Right lobe of liver (tissue), 4 donors: ENCODE data around the gene PROK1.

Source experiments
- POLR2A ChIP-seq: fragments of 450-650 bp; IDR thresholded peaks from one replicate; pipeline ENCODE4 v1.6.1; 2017; ENCODE audit warnings: antibody characterized with exemption, mild to moderate bottlenecking
- TF ChIP-seq, protein P1 (sequence below), 4 donors: fragments of 200-600 bp in 3 of 4; fragments of 450-650 bp in 1 of 4; IDR thresholded peaks; one replicate each; pipeline versions ENCODE4 v1.5.1 to v1.8.0; 2016 to 2022; ENCODE audit warnings: antibody characterized with exemption in 4 of 4, mild to moderate bottlenecking in 2 of 4
- donor health status: DM: no; HTN: no; CAD: no.
- donor health status: DM: no; HTN: no; CAD: no.
- donor health status: DM: no; HTN: yes; CAD: no.

DNA sequence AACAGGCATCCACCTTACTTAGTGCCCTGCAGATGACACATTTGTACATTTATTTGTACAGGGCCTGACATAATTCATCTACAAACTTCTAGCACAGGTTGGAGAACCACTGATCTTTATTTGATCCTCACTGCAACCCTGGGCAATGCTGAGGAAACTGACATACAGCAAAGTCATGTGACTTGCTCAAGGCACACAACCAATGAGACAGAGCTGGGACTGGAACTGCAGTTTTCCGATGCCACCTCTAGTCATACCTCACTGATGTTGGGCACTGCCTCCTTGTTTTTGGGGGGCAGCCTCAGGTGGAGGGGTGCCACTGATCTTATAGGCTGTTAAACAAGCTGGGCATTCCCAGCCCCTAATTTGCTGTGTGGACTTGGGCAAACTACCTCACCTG is 3.4 kb downstream of the PROK1 start:
- TF ChIP-seq POLR2A, result no peak
- TF ChIP-seq, protein P1, sequence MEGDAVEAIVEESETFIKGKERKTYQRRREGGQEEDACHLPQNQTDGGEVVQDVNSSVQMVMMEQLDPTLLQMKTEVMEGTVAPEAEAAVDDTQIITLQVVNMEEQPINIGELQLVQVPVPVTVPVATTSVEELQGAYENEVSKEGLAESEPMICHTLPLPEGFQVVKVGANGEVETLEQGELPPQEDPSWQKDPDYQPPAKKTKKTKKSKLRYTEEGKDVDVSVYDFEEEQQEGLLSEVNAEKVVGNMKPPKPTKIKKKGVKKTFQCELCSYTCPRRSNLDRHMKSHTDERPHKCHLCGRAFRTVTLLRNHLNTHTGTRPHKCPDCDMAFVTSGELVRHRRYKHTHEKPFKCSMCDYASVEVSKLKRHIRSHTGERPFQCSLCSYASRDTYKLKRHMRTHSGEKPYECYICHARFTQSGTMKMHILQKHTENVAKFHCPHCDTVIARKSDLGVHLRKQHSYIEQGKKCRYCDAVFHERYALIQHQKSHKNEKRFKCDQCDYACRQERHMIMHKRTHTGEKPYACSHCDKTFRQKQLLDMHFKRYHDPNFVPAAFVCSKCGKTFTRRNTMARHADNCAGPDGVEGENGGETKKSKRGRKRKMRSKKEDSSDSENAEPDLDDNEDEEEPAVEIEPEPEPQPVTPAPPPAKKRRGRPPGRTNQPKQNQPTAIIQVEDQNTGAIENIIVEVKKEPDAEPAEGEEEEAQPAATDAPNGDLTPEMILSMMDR (IDR thresholded peaks at IDR 0.05), result no peak
